SKM-1 treated with dmso at 0.1 percent for 144 hours (cell line): Measurements from ENCODE around the gene RNMT.
"Not testable (repeated sequence)": the region's sequence is repeated elsewhere in the genome, so short reads cannot be mapped to it uniquely, and the experiment has no call there.

Experiments used
- DNase-seq: peaks from one replicate; lab custom pipeline; 2025; ENCODE audit not compliant: unreplicated experiment; lab: John Stamatoyannopoulos, UW

The RNMT gene

DNA sequence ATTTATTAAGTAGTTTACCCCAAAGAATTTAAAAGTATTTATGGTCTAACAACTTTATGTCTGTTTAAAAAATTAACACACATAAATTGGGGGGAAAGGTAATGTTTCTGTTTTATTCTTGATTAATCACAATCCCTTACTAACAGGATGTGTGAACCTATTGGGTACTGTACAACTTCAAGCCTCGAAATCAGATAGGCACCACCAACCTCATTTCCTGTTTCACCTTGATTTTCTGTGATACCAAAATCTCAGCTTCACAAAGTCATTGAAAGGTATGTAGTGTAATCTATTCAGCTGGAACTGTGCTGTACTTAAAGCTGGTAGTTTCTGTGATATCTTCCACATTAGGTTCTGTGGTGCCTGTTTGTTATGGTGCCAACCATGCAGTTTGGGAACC is 4.0 kb downstream of the RNMT start:
- no peak for DNase-seq

DNA sequence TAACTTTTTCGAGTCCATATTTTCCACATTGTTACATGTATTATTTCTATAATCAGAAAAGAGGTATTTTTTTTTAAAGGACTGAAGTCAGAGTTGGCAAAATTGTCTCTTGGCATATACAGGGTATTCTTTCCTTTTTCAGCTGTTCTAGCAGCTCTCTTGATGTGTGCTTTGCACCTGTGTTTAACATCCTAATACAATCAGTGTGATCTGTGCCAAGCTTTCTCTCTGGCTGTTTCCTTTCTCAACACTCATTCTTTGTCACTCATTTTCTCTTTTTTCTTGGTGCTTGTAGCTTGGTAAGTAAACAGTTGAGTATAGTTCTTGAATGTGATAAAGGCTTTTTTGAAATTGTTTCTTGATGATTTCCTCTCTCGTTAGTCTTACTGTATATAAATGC is 9.2 kb downstream of the RNMT start:
- no peak for DNase-seq

DNA sequence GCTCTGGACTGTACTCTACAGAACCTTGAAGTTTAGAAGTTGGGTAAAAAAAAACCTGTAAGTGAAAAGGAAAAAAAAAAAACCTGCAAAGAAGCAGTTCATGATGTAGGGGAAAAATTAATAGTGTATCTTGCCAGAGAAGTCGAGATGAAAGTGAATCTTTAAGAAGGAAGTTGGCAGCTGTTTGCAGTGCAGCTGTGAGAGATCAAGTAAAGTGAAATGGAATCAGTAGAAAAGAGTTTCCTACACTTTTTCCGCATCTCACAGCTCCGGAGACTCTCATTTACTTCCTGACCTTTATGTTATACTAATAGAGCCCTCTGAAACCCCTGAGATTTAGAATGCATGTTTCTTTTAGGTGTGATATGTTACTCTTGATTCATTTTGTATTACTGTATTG is 19.2 kb downstream of the RNMT start:
- no peak for DNase-seq

DNA sequence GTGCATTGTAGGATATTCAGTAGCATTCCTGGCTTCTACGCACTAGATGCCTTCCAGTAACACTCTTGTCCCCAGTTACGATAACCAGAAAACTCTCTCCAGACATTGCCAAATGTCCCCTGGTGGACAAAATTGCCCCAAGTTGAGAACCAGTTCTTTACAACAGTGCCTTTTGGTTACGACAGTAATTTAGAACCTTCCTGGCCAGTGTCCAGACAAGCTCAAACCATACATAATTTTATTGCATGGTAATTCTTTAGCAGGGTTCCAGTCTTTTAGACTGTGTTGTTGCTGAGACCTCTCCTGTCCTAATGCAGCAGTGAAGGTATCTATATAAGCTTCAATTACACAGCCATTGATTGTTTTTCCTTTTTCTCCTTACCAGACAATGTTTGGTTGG is 20.2 kb downstream of the RNMT start:
- DNase-seq = no peak

DNA sequence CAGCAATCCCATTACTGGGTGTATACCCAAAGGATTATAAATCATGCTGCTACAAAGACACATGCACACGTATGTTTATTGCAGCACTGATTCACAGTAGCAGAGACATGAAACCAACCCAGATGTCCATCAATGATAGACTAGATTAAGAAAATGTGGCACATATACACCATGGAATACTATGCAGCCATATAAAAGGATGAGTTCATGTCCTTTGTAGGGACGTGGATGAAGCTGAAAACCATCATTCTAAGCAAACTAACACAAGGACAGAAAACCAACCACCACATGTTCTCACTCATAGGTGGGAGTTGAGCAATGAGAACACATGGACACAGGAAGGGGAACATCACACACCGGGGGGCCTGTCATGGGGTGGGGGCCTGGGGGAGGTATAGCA is 25.1 kb downstream of the RNMT start:
- not testable (repeated sequence) for DNase-seq

DNA sequence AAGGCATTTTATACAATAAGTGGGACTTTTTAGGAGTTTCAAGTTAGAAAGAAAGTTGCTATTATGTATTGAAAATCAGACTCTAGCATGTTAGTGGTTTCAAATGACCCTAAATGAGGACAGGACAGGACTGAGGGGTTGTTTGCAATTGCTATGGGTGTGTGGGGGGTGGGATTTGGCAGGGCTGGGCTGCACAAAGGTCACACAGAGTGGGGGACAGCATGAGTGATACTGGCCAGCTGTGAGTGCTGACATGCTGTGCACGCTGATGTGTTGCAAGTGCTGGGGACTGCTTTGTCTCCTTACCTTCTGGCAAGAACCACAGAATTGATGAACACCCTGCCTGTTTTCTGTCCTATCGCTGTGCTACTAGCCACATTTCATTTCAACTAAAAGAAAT is 29.8 kb downstream of the RNMT start:
- no peak for DNase-seq

DNA sequence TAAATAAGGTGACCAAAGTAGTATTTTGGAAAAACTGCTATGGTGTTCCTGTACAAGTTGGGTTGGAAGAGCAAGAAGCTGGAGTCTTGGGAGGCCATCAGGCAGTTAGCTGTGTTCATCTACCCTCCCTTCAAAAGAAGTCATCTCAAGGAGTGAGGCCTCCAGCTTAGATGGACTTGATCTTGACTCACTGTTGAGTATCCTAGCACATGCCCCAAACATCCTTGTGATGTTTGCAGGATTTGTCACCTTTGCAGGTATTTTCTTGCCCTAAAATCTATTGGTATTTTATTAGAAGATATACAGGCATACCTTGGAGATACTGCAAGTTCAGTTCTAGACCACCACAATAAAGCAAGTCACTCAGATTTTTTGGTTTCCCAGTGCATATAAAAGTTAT is 30.2 kb downstream of the RNMT start:
- no peak for DNase-seq

DNA sequence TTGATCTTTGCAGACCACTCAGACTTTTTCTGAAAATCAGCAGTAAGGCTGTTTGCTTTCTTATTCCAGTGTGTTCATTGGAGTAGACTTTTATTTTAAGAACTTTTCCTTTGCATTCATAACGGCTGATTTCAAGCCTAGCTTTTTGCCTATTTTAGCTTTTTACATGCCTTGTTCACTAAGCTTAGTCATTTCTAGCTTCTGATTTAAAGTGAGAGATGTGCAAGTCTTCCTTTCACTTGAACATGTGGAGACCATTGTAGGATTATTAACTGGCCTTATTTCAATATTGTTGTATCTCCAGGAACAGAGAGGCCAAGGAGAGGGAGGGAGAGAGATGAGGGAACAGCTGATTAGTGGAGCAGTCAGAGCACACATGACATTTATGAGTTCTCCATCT is 32.1 kb downstream of the RNMT start:
- DNase-seq = no peak

DNA sequence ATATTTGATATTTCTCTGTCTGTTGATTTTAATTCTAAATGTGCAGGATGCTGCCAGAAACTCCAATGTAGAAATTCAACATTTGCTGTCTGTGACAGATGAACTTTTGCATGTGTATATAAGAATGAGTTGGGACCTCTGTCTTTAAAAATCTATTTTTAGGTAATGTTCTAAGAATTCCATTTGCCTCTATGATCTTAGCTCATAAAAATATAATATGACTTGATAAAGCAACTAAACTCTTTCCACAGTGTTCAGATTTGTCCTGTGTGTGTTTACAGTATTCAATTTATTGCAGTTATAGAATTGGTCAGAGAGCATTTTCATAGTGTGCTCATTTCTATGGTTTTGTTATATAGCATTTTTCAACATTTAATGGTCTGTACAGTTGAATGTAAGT is 33.6 kb downstream of the RNMT start:
- no peak for DNase-seq

DNA sequence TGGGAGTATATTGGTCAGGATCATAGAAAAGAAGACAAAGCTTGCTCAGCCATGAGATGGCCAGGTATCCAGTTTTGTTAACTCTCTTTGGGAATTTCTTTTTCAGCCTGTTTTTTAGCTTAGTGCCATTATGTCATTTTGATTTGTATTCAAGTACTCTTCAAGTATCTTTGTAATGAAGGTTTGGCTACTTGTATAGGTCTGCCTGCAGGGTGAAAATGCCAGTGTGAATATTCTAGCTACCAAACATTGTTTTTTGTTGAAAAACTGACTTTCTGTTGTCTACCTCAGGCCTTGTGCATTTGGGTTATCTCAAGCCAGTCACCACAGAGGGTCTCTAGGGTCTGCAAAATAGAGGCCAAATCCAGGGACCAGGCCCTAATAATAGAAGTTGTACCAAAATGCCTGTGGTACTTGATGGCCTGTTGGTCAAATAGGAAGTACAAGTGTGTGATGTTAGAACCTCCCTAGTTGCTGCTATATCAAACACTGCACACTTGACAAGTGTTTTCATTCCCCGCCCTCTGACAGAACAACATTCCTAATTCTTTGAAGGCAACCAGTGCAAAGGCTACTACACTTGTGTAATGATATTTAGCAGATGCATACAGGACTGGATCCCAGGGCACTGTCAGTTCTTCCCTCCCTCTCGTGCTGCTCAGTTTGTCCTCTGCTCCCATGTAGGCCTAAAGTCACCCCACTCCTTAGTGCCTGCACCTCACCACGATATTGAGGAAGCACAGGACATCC is 36.4 kb downstream of the RNMT start:
- no peak for DNase-seq

DNA sequence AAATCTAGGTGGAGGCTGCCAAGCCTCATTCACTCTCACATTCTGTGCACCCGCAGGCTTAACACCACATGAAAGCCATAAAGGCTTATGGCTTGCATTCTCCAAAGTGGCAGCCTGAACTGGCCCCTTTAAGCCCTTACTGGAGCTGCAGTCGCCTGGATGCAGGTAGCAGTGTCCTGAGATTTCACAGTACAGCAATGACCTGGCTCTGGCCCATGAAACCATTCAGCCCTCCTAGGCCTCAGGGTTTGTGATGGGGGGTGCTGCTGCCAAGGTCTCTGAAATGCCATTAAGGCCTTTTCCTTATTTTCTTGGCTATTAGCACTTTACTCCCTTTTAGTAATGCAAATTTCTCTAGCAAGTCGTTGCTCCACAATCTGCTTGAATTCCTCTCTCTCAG is 48.6 kb downstream of the RNMT start:
- no peak for DNase-seq

DNA sequence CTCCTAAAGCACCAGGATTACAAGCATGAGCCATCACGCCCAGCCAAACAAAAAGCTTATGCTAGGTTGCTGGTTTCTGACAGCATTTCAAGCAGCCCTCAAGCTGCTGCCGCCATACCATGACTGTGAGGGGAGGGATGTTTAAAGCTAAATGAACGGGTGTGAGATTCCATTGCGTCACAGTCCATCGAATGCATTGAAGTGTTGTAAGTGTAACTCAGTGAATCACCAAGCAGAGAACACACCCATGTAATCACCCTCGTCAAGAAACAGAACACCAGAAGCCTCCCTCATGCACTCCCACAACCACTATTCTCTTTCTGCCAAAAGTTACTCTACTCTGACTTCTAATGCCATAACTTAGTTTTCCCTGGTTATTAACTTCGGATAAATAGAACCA is 64.7 kb downstream of the RNMT start:
- DNase-seq = no peak

DNA sequence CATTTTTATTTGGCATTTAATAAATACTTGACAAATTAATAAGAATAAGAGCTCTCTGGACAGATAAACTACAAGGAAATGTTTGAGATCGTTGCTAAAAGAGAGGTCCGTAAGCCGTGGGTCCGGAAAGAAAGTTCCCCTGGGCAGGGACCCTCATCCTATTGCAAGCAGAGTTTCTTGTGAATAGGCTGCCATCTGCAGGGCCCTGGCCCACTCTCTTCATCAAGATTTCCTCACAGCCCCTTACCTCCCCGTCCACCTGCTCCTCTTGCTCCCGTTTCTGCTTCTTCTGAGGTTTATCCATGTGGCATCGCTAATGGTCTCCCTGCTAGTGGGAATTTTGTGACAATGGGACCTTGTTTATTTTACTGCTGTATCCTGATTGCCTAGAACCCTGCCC is 67.3 kb downstream of the RNMT start:
- no peak for DNase-seq

DNA sequence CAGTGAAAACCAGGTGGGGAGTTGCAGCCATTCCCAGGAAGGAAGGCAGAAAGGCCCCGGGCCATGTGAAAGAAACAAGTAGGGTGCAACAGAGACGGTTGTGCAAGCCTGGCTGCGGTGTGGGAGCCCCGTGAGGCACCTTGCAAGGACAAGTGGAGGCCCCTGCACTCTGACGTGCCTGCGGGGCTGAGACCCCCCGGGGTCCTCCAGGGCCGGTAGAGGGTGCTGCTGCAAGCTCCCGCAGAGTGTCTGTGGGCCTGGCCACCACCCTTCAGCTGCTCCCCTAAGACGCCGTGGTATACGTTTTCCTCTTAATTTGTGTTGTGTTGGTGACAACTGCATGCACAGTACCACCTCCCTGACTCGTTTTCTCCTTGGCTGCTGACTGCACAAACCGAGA is 70.0 kb downstream of the RNMT start:
- DNase-seq = no peak

DNA sequence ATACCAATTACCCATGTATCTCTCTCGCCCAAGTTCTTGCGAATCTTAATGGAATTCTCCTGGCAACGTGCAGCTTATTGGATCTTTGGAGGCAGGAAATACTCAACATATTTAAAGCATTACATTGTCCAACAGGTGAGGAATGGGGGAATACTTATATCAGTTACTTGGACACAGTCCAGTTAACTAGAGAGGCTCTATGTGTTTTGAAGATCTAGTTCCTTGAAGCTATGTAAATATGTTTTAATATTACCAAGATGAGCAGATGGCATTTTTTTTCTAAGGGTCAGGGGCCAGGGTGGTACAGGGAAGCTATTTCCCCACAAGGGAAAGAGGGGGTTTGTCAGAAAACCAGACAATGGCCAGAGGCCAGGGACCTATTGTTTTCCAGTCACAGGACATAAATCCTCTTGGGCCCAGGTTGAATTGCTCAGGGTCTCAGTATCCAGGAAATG is 70.7 kb downstream of the RNMT start:
- no peak for DNase-seq

DNA sequence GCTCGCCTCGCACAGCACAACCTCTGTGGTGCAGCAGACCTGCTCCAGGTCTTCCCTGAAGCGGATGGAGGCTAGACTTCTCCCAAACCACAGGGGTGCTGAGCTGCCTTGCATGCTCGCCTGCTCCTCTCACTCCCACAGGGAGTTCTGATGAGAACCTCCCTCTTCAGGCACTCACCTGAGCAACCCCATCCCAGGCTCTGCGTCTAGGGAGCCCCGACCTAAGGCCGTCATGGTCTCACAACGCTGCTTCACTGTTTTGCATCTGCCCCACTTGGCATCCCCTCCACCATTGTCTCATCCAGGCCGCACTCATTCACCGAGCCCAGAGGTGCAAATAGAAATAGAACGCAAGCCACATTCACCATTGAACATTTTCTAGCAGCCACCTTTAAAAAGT is 72.9 kb downstream of the RNMT start:
- DNase-seq = no peak

DNA sequence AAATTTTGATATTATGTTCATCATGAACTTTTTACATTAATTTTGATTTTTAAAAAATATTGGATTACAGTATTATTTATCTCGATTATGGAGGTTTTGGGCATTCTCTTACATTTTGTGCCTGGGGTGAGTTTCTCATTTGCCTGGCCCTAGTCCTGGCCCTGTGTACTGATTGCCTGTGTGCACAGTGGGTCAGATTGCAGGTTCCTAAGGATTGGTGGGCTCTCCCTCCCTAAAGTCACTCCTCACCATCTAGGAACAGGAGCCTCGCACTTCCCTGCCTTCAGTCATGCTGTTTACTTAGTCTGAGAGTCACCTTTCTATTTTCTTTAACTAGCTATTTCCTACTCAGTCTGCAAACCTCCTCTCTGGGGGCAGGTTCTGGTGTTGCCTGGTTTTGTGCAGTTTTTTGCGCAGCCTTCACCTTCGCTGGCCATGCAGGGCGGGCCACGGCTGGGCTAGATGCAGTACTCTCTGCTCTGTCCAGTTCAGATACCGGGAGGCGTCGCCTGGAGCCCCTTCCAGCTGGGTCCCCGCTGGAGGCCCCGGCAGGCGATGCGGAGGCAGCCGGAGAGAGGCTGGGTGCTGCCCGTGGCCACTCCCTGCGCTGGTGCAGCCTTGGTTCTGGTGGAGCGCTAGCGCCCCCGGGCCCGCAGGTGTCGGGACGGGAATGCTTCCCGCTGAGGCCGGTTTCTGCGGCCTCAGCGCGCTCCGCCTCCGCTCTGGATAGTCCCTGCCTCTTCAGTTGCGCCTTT is 74.2 kb downstream of the RNMT start:
- no peak for DNase-seq

DNA sequence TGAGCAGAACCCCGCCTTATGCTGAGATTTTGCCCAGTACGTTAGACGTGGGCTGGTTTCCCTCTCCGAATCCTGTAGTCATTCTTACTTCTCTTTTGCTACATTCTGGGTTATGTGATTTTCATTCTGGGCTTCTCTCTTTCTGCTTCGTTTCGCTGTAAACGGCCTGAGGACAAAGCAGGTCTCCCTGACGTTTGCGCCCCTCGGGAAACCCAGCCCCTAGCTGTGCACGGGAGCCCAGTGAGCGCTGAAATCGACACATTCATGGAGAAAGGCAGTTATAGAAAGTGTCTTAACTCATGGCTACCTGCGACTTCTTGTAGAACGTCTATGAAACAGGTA is 74.8 kb downstream of the RNMT start:
- DNase-seq = no peak

DNA sequence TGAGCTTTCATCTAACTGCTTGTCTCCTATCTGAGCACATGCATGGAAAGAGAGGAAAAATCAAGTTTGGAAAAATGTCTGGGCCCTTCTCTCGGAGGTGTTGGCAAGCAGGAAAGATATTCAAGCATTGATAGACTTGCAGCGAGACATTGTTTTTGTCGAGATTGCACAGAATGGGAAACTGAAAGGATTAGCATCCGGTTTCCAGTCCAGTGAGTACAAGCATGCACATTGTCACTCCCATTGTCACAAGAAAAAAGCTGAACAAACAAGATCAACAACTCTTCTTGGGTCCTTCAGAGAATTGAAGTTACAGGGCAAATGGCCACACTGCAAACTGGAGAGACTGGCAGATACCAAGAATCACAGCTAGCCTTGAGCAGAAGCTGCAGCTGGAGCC is 77.8 kb downstream of the RNMT start:
- DNase-seq = no peak

DNA sequence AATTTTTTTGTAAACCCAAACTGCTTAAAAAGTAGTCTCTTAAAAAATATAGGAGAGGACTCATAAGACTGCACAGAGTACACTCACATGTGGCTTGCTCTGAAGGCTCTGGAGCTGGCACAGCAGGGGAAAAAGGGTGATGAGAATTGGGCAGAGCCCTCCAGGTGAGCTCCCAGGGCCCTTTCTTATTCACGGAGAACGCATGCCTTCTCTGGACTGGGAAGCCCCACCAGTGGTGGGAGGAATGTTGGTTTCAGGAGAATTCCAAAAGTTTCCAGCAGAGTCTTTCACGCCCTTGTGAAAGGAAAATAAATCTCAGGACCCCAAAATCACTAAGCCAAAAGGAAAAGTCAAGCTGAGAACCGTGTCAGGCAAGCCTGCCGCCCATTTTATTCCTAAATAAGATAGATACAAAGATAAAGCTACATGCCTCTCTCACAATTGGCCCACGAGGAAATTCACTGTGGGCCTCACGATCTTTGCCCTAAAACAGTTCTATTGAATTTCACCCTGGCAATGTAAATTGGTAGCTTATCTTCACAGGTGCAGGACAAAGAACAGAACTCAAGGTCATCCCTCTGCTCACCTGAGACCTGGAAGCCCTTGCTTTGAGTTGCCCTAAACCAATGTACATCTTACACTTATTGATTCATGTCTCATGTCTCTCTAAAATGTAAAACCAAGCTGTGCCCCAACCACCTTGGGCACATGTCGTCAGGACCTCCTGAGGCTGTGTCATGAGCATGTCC is 82.0 kb downstream of the RNMT start:
- DNase-seq = no peak

DNA sequence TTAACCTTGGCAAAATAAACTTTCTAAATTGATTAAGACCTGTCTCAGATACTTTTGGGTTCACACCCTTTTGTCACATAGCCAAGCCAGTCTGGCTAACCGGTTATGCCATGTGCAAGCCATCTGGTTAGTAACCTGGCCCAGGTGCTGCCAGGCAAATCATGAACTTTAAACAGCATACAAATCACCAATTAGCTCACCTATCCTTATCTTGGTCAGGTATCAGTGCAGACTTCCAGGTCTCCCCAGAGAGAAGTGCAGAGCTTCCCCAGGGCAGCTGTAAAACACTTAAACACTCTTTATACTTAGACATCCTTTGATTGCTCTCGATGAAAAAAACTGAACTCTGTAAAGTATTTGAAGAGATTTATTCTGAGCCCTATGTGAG is 82.6 kb downstream of the RNMT start:
- DNase-seq = no peak
